Karpas-422 (cell line): ENCODE data around the gene HSD11B1. TPM values are rescaled to one million over a fixed set of nuclear protein-coding genes. Genes with fewer than 3 reads are reported as not detected.

ENCODE experiments used
- DNase-seq: peaks from one replicate; pipeline ENCODE4 v3.0.0-alpha.2; 2015
- H2AFZ ChIP-seq: fragments of 200-600 bp; sonication (generic); 2 replicates; pipeline ENCODE4 v1.6.1; 2014; ENCODE audit warnings: antibody characterized with exemption, low read length, mixed read lengths
- H3K27ac ChIP-seq: fragments of 200-600 bp; sonication (generic); 2 replicates; pipeline ENCODE4 v1.5.1; 2014; ENCODE audit warnings: mild to moderate bottlenecking, low read length, moderate library complexity
- H3K27me3 ChIP-seq: fragments of 200-600 bp; sonication (generic); 2 replicates; pipeline ENCODE4 v1.6.1; 2014; ENCODE audit warnings: low read length, mixed read lengths
- H3K36me3 ChIP-seq: fragments of 200-600 bp; sonication (generic); 2 replicates; pipeline ENCODE4 v1.6.1; 2014; ENCODE audit warnings: low read length, mixed read lengths; ENCODE audit not compliant: insufficient read depth
- H3K4me1 ChIP-seq: fragments of 200-600 bp; sonication (generic); 2 replicates; pipeline ENCODE4 v1.6.1; 2014; ENCODE audit warnings: mild to moderate bottlenecking, low read length, mixed read lengths
- H3K4me2 ChIP-seq: fragments of 200-600 bp; sonication (generic); 2 replicates; pipeline ENCODE4 v1.6.1; 2014; ENCODE audit warnings: low read length, low read depth, mild to moderate bottlenecking; ENCODE audit not compliant: poor library complexity, severe bottlenecking
- H3K4me3 ChIP-seq: fragments of 200-600 bp; sonication (generic); 2 replicates; pipeline ENCODE4 v1.5.1; 2014; ENCODE audit warnings: mild to moderate bottlenecking, antibody characterized with exemption, low read length, mixed read lengths
- H3K79me2 ChIP-seq: fragments of 200-600 bp; sonication (generic); 2 replicates; pipeline ENCODE4 v1.6.1; 2014; ENCODE audit warnings: mild to moderate bottlenecking, low read length, mixed read lengths
- H3K9ac ChIP-seq: fragments of 200-600 bp; sonication (generic); 2 replicates; pipeline ENCODE4 v1.6.0; 2014; ENCODE audit warnings: low read length
- H3K9me2 ChIP-seq: fragments of 200-600 bp; sonication (generic), shearing (Covaris generic); replicated peaks from 2 replicates; pipeline ENCODE4 v1.6.0; 2014; ENCODE audit warnings: mild to moderate bottlenecking, low read length, moderate library complexity; ENCODE audit not compliant: insufficient read depth
- H3K9me3 ChIP-seq: fragments of 300-700, 200-600 bp; sonication (generic); 2 replicates; pipeline ENCODE4 v1.6.1; 2014; ENCODE audit warnings: low read length, mixed read lengths
- H4K20me1 ChIP-seq: fragments of 200-600 bp; sonication (generic); 2 replicates; pipeline ENCODE4 v1.6.1; 2014; ENCODE audit warnings: mild to moderate bottlenecking, antibody characterized with exemption, low read length, low read depth; ENCODE audit not compliant: insufficient read depth
- total RNA-seq: library from RNA; depleted of rRNA; stranded (reverse); fragments of >200 nt; shearing (Covaris generic); gene quantifications from 2 replicates; pipeline ENCODE4 v1.2.3, GENCODE V29; 2014; ENCODE audit warnings: low replicate concordance

The HSD11B1 gene
- total RNA-seq, 1 experiment from 2014 or later: not detected

- no peak overlapping the region for H3K4me2 ChIP-seq
- H3K27ac ChIP-seq: no peak overlapping the region
- no peaks in the 10 kb centered on the region for H3K27me3 ChIP-seq
- no peaks in the 10 kb centered on the region for H3K4me1 ChIP-seq
- no peaks in the 10 kb centered on the region for H4K20me1 ChIP-seq
- no peak overlapping the region for H3K4me3 ChIP-seq
- no peaks in the 10 kb centered on the region for H3K36me3 ChIP-seq
- H2AFZ ChIP-seq: no peak overlapping the region
- no peak overlapping the region for H3K9ac ChIP-seq
- DNase-seq: no peak
- no peaks in the 10 kb centered on the region for H3K79me2 ChIP-seq
- H3K9me3 ChIP-seq: no peaks in the 10 kb centered on the region
- H3K9me2 ChIP-seq: no peaks in the 10 kb centered on the region
Measured at GRCh38 chr1:209710093-209710492, 5.4 kb downstream of the HSD11B1 start.

DNA sequence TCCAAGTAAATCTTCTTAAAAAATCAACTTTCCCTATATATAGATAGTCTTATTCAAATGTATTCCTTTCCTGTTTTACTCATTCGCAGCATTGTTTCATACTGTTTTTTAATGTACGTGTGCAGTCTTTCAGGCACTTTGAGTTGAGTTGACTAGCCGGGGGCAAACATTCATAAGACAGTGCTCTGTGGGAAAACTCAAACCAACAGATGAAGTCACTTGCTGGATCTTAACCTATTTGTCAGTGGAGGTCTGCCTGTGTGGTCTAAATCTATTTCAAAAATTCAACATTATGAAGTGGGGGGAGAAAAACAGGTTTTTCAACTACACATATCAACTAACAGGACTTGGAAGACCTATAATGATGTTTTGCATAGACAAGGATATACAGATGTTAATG, 6.2 kb downstream of the HSD11B1 start:
- Histone ChIP-seq H3K9ac (no peak overlapping the region), H3K4me1 (no peaks in the 10 kb centered on the region), H3K9me3 (no peaks in the 10 kb centered on the region), H3K4me2 (no peak overlapping the region), H3K9me2 (no peaks in the 10 kb centered on the region), H4K20me1 (no peaks in the 10 kb centered on the region), H3K79me2 (no peaks in the 10 kb centered on the region), H3K36me3 (no peaks in the 10 kb centered on the region), H3K27ac (no peak overlapping the region), H3K4me3 (no peak overlapping the region), H3K27me3 (no peaks in the 10 kb centered on the region), H2AFZ (no peak overlapping the region)
- no peak for DNase-seq

- H4K20me1 ChIP-seq: no peaks in the 10 kb centered on the region
Measured at GRCh38 chr1:209714338-209714737, 9.7 kb downstream of the HSD11B1 start.

DNA sequence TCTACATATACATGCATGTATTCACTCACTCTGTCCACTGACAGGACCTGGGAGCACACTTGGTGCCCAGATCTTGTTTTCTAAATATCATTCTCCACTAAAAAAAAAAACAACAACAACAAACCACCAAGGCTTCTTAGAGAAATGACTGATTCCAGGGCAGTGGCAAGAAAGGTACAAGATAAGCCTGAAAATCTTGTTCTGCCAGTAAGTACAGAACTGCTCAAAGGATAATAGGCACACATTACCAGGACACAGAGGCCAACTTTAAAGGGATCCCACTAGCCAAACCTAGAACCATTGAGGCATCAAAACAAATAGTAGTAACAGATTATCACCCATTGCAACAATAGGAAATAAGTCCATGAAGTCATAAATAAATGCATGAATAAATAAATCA, 10.7 kb downstream of the HSD11B1 start:
- Histone ChIP-seq H3K36me3 (no peaks in the 10 kb centered on the region), H4K20me1 (no peaks in the 10 kb centered on the region), H3K27me3 (no peaks in the 10 kb centered on the region), H3K4me1 (no peaks in the 10 kb centered on the region), H3K4me3 (no peak overlapping the region), H3K9me2 (no peaks in the 10 kb centered on the region), H3K27ac (no peak overlapping the region), H3K4me2 (no peak overlapping the region), H3K9ac (no peak overlapping the region), H3K79me2 (no peaks in the 10 kb centered on the region), H2AFZ (no peak overlapping the region), H3K9me3 (no peaks in the 10 kb centered on the region)
- DNase-seq: no peak

More at GRCh38 chr1:209714338-209714737, 9.7 kb downstream of the HSD11B1 start:
- no peaks in the 10 kb centered on the region for H3K9me2 ChIP-seq
- H3K9me3 ChIP-seq: no peaks in the 10 kb centered on the region
- no peak overlapping the region for H3K4me3 ChIP-seq
- H3K4me1 ChIP-seq: no peaks in the 10 kb centered on the region
- no peak overlapping the region for H3K27ac ChIP-seq
- H3K27me3 ChIP-seq: no peaks in the 10 kb centered on the region
- no peaks in the 10 kb centered on the region for H3K36me3 ChIP-seq
- no peak overlapping the region for H2AFZ ChIP-seq
- H3K4me2 ChIP-seq: no peak overlapping the region
- no peaks in the 10 kb centered on the region for H3K79me2 ChIP-seq
- no peak overlapping the region for H3K9ac ChIP-seq
- DNase-seq: no peak

GRCh38 chr1:209717818-209718217, 13.2 kb downstream of the HSD11B1 start:
- Histone ChIP-seq H4K20me1 (no peaks in the 10 kb centered on the region), H2AFZ (no peak overlapping the region), H3K4me2 (no peak overlapping the region), H3K9me3 (no peaks in the 10 kb centered on the region), H3K9ac (no peak overlapping the region), H3K27ac (no peak overlapping the region), H3K4me1 (no peaks in the 10 kb centered on the region), H3K9me2 (no peaks in the 10 kb centered on the region), H3K27me3 (no peaks in the 10 kb centered on the region), H3K4me3 (no peak overlapping the region), H3K36me3 (no peaks in the 10 kb centered on the region), H3K79me2 (no peaks in the 10 kb centered on the region)
- no peak for DNase-seq

GRCh38 chr1:209720326-209720725, 15.7 kb downstream of the HSD11B1 start:
- no peaks in the 10 kb centered on the region for H3K4me1 ChIP-seq
- no peaks in the 10 kb centered on the region for H4K20me1 ChIP-seq
- H3K9ac ChIP-seq: no peak overlapping the region
- no peaks in the 10 kb centered on the region for H3K9me3 ChIP-seq
- H3K36me3 ChIP-seq: no peaks in the 10 kb centered on the region
- H2AFZ ChIP-seq: no peak overlapping the region
- DNase-seq: no peak
- H3K27ac ChIP-seq: no peak overlapping the region
- no peak overlapping the region for H3K4me2 ChIP-seq
- H3K79me2 ChIP-seq: no peaks in the 10 kb centered on the region
- H3K4me3 ChIP-seq: no peak overlapping the region
- no peaks in the 10 kb centered on the region for H3K27me3 ChIP-seq
- no peaks in the 10 kb centered on the region for H3K9me2 ChIP-seq

DNA sequence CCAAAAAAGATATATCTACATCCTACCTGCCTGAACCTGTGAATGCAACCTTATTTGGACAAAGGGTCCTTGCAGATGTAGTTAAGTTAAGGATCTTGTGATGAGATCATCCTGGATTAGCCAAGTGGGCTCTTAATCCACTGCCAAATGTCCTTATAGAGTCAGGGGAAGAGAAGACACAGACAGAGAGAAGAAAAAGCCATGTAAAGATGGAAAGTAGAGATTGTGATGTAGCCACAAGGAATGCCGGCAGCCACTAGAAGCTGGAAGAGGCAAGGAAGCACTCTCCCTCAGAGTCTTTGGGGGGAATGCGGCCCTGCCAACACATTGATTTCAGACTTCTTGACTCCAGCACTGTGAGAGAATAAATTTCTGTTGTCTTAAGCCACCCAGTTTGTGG, 16.2 kb downstream of the HSD11B1 start:
- Histone ChIP-seq H3K27ac (no peak overlapping the region), H3K4me1 (no peaks in the 10 kb centered on the region), H4K20me1 (no peaks in the 10 kb centered on the region), H3K9ac (no peak overlapping the region), H3K27me3 (no peaks in the 10 kb centered on the region), H2AFZ (no peak overlapping the region), H3K4me3 (no peak overlapping the region), H3K9me2 (no peaks in the 10 kb centered on the region), H3K79me2 (no peaks in the 10 kb centered on the region), H3K4me2 (no peak overlapping the region), H3K9me3 (no peaks in the 10 kb centered on the region), H3K36me3 (no peaks in the 10 kb centered on the region)
- DNase-seq: no peak

DNA sequence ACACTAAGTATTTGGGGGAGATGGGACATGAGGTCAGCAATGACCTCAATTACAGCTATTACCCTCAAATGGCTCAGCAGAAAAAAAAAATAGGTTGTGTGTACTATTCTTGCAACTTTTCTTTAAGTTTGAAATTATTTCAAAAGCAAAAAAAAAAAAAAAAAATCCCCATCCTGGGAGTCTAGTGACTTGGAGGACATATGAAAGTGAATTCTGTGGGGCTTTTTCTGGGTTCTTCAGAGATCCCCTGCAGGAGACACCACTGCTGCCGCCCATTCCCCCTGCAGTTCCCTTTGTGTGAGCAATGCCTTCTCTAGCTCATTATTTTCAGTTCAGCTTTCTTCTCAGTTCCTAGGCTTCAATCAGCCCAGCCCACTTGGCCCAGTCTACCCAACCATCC, 16.7 kb downstream of the HSD11B1 start:
- H3K9ac ChIP-seq: no peak overlapping the region
- H3K27ac ChIP-seq: no peak overlapping the region
- H3K4me1 ChIP-seq: no peaks in the 10 kb centered on the region
- no peaks in the 10 kb centered on the region for H3K79me2 ChIP-seq
- H3K4me2 ChIP-seq: no peak overlapping the region
- no peak overlapping the region for H2AFZ ChIP-seq
- H3K9me2 ChIP-seq: no peaks in the 10 kb centered on the region
- no peak overlapping the region for H3K4me3 ChIP-seq
- no peaks in the 10 kb centered on the region for H3K36me3 ChIP-seq
- H3K9me3 ChIP-seq: no peaks in the 10 kb centered on the region
- no peak for DNase-seq
- H4K20me1 ChIP-seq: no peaks in the 10 kb centered on the region
- no peaks in the 10 kb centered on the region for H3K27me3 ChIP-seq

- no peak overlapping the region for H3K27ac ChIP-seq
- no peaks in the 10 kb centered on the region for H3K9me3 ChIP-seq
- no peaks in the 10 kb centered on the region for H3K27me3 ChIP-seq
- no peak overlapping the region for H3K9ac ChIP-seq
- no peak overlapping the region for H3K4me2 ChIP-seq
- no peak overlapping the region for H3K4me3 ChIP-seq
- no peak for DNase-seq
- no peaks in the 10 kb centered on the region for H3K36me3 ChIP-seq
- no peaks in the 10 kb centered on the region for H3K9me2 ChIP-seq
- H4K20me1 ChIP-seq: no peaks in the 10 kb centered on the region
- no peak overlapping the region for H2AFZ ChIP-seq
- no peaks in the 10 kb centered on the region for H3K79me2 ChIP-seq
- H3K4me1 ChIP-seq: no peaks in the 10 kb centered on the region
Measured at GRCh38 chr1:209723265-209723664, 18.6 kb downstream of the HSD11B1 start.
